ENCODE data around the gene LAGE3.

LAGE3 gene

GRCh38 chrX:154478728-154479622 lies at the start of gene LAGE3:
LAGE3 (minus strand) TSS chrX:154479281; CDS start chrX:154478915, 366 bp downstream.
- peak; percentile 94 for DNase-seq

- DNase-seq, result peak; percentile 75
Measured at GRCh38 chrX:154526901-154527675, 48.0 kb upstream of the LAGE3 start.

GRCh38 chrX:154525606-154526490 lies 46.8 kb upstream of the LAGE3 start:
- DNase-seq, result no peak

GRCh38 chrX:154519389-154519788 lies 40.3 kb upstream of the LAGE3 start:
- no peak for DNase-seq

GRCh38 chrX:154517101-154517781 lies 38.2 kb upstream of the LAGE3 start:
- DNase-seq, result no peak

- no peak for DNase-seq
Measured at GRCh38 chrX:154516656-154517100, 37.6 kb upstream of the LAGE3 start.

GRCh38 chrX:154515966-154516655 lies 37.0 kb upstream of the LAGE3 start, which contains the start of gene FAM3A:
FAM3A (minus strand) TSS chrX:154516232; CDS start chrX:154515772, 460 bp downstream.
- peak; percentile 94 for DNase-seq

- DNase-seq, result peak; percentile 33
Measured at GRCh38 chrX:154515090-154515965, 36.2 kb upstream of the LAGE3 start.

GRCh38 chrX:154513716-154514115 lies 34.6 kb upstream of the LAGE3 start:
- no peak for DNase-seq

GRCh38 chrX:154512879-154513553 lies 33.9 kb upstream of the LAGE3 start:
- no peak for DNase-seq

- DNase-seq, result no peak
Measured at GRCh38 chrX:154511761-154512160, 32.7 kb upstream of the LAGE3 start.

- DNase-seq, result no peak
Measured at GRCh38 chrX:154509455-154509854, 30.4 kb upstream of the LAGE3 start.

GRCh38 chrX:154508384-154508745 lies 29.3 kb upstream of the LAGE3 start:
- no peak for DNase-seq

- no peak for DNase-seq
Measured at GRCh38 chrX:154507673-154508383, 28.7 kb upstream of the LAGE3 start.

- DNase-seq, result no peak
Measured at GRCh38 chrX:154506483-154507332, 27.6 kb upstream of the LAGE3 start.

- DNase-seq, result no peak
Measured at GRCh38 chrX:154505734-154506133, 26.7 kb upstream of the LAGE3 start.

- no peak for DNase-seq
Measured at GRCh38 chrX:154502989-154503388, 23.9 kb upstream of the LAGE3 start.

- no peak for DNase-seq
Measured at GRCh38 chrX:154502098-154502497, 23.0 kb upstream of the LAGE3 start.
